Measurements from ENCODE around the gene GJC1. TPM values are rescaled to one million over a fixed set of nuclear protein-coding genes. Genes with fewer than 3 reads are reported as not detected.

Gene GJC1
- total and polyA plus RNA-seq, 2 of the 8 experiments (the other 6 are each of a cell fraction or from before 2014, with no cell fraction given), result 29.1 to 154 TPM

GRCh38 chr17:44759086-44759915, 70.8 kb downstream of the GJC1 start:
- Histone ChIP-seq H4K5ac (ENCODE audit: insufficient read length, low read depth, low read length) (no peak overlapping the region), H4K8ac (ENCODE audit: extremely low read depth, insufficient read depth, low read length) (no peak overlapping the region; the same call in 1 of the 2 replicates), H3K9ac (replicated peaks in 1 of 4; ENCODE audit: extremely low read depth in 1 of 4, low read depth in 3 of 4, low read length in 3 of 4) (peak overlapping the region in 1 of 4 experiments; percentile 24; a peak in 1 of 7 replicates), H3K36me3 (ENCODE audit: control insufficient read depth in 2 of 4, insufficient read depth in 4 of 4, low read length in 3 of 4) (no peaks in the 10 kb centered on the region), H2BK15ac (ENCODE audit: low read length) (no peak overlapping the region), H2BK5ac (ENCODE audit: low read depth, low read length) (no peak overlapping the region), H3K4me1 (replicated peaks in 1 of 4; ENCODE audit: control insufficient read depth in 3 of 4, insufficient read depth in 4 of 4, low read length in 3 of 4) (peaks cover 0 to 7% (median 2%) of the 10 kb centered on the region in 4 experiments; a peak in 4 of 7 replicates), H3K9me3 (ENCODE audit: insufficient read depth in 2 of 2, low read depth in 1 of 2, low read length in 1 of 2) (no peaks in the 10 kb centered on the region), H3K4me3 (ENCODE audit: extremely low read depth in 1 of 4, insufficient read depth in 2 of 4, low read depth in 3 of 4, low read length in 4 of 4) (peak overlapping the region; percentile 24 to 67 (median 42); a peak in 7 of 8 replicates), H3K18ac (ENCODE audit: extremely low read depth, low read length) (no peak overlapping the region), H3K23me2 (ENCODE audit: low read depth, low read length) (peaks cover 8% of the 10 kb centered on the region; the same call in 1 of the 2 replicates), H3K56ac (replicated peaks; ENCODE audit: insufficient read length, low read depth, low read length) (no peak overlapping the region), H3K4ac (replicated peaks; ENCODE audit: insufficient read length, low read depth, low read length) (no peak overlapping the region), H3K27ac (ENCODE audit: low read depth, low read length) (no peak overlapping the region), H2AK5ac (ENCODE audit: low read depth, low read length) (no peak overlapping the region), H3K14ac (ENCODE audit: insufficient read length) (no peak overlapping the region), H3K79me2 (ENCODE audit: control insufficient read depth in 1 of 2, insufficient read depth in 2 of 2, low read length in 2 of 2) (no peaks in the 10 kb centered on the region), H3K79me1 (ENCODE audit: low read depth, low read length) (no peaks in the 10 kb centered on the region), H2BK20ac (ENCODE audit: low read length) (no peak overlapping the region), H4K91ac (replicated peaks; ENCODE audit: insufficient read length, low read length) (no peak overlapping the region), H3K4me2 (ENCODE audit: insufficient read depth in 1 of 2, low read depth in 2 of 2, low read length in 2 of 2) (peak overlapping the region; percentile 56 to 88), H3K23ac (ENCODE audit: insufficient read length) (no peak overlapping the region), H2BK120ac (replicated peaks; ENCODE audit: low read depth, low read length) (no peak overlapping the region), H2BK12ac (ENCODE audit: low read depth, low read length) (no peak overlapping the region), H4K20me1 (replicated peaks in 1 of 2; ENCODE audit: control insufficient read depth in 1 of 2, insufficient read depth in 2 of 2, low read length in 2 of 2) (peaks cover 0 to 2% of the 10 kb centered on the region in 2 experiments), H3K27me3 (replicated peaks in 1 of 4; ENCODE audit: control insufficient read depth in 3 of 4, extremely low read depth in 1 of 4, insufficient read depth in 3 of 4, low read length in 3 of 4) (peaks cover 25 to 40% (median 34%) of the 10 kb centered on the region in 4 experiments), H2AFZ (ENCODE audit: low read length) (no peak overlapping the region)
- no peak for FAIRE-seq
- ChIA-PET POLR2A (ENCODE audit: partially characterized antibody) (interaction anchor here (1.1 to 5.1 kb wide), 5 partner anchors 11 to 140 kb away, joined by 3 to 17 read pairs (median 4); partner anchors contain the start of genes EFTUD2 and HIGD1B), CTCF (ENCODE audit: partially characterized antibody) (interaction anchor here (0.5 to 2.5 kb wide), 9 partner anchors 10 to 256 kb away, joined by 3 to 9 read pairs (median 4); no protein-coding TSS in a partner anchor)
- no peak for DNase-seq (ENCODE audit: low read depth in 1 of 2, low spot score in 2 of 2)
- 27% methylated on average over 25 of the region's 60 CpGs; no CpG with 5 or more reads in 1 of the 2 experiments for WGBS, 2 experiments (ENCODE audit: extremely low coverage in 1 of 2, insufficient coverage in 1 of 2, insufficient read length in 1 of 2, insufficient replicate concordance in 2 of 2, low coverage in 1 of 2, low lambda C conversion rate in 2 of 2, missing lambda C conversion rate in 1 of 2)
- TF ChIP-seq CTCF (IDR thresholded peaks at IDR 0.05; ENCODE audit: control extremely low read depth in 1 of 3, insufficient read depth in 1 of 3, low read depth in 1 of 3, low read length in 3 of 3), result peak in 1 of 3 experiments; percentile 12; a peak in 1 of 4 replicates
- 0 out of 2 replicates have a peak, but pooled peaks have one; percentile 27 for TF ChIP-seq MAX (IDR thresholded peaks at IDR 0.05)
- TF ChIP-seq CHD1 (IDR thresholded peaks at IDR 0.05; ENCODE audit: low read depth, low read length), result no peak
- TF ChIP-seq MAFK (IDR thresholded peaks at IDR 0.05; ENCODE audit: low read depth, low read length), result no peak
- TF ChIP-seq E2F6 (IDR thresholded peaks at IDR 0.05), result peak; percentile 54
- TF ChIP-seq CEBPB (IDR thresholded peaks at IDR 0.05; ENCODE audit: low read depth, low read length), result no peak
- TF ChIP-seq ATF3 (IDR thresholded peaks at IDR 0.05; ENCODE audit: insufficient read depth, low read depth, low read length), result no peak

Measured in H1 (cell line).